Stomach (tissue), 4 donors: ENCODE data around the gene ZFHX3.

Source experiments
- CTCF ChIP-seq, 7 experiments: fragments of 450-650 bp in 4 of 7; fragments of 200-600 bp in 3 of 7; sonication (generic) in 3 of 7; IDR thresholded peaks; one replicate each; pipeline ENCODE4 v1.5.1; 2016 to 2019; ENCODE audit warnings: antibody characterized with exemption in 7 of 7, control low read depth in 2 of 7, mild to moderate bottlenecking in 1 of 7
- EP300 ChIP-seq: sonication (generic); formaldehyde crosslinking; IDR thresholded peaks from one replicate; pipeline ENCODE4 v1.6.1; 2017; ENCODE audit warnings: antibody characterized with exemption
- POLR2A ChIP-seq, 4 donors: fragments of 450-650 bp; IDR thresholded peaks; one replicate each; pipeline ENCODE4 v1.6.1; 2016; ENCODE audit warnings: antibody characterized with exemption in 4 of 4, control low read depth in 2 of 4, mild to moderate bottlenecking in 1 of 4, moderate library complexity in 1 of 4

DNA sequence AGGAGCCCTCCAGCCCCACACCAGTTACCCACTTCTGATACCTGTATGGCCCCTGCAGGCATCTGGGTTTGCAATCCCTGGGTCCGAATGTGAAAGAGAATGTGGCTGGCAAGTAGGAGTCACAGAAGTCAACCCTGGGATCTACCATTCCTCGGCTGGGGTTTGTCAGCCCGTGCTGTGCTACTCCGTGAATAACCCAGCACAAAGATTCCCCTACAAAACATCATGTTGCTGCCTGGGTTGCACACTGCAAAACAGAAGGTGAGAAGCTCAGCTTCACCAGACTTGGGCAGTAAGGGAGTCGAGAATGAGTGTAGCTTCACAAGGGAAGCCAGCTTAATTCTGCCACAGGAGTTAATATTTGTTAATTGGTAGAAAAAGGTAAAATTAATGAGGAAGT is 137.1 kb downstream of the ZFHX3 start:
- no peak for TF ChIP-seq POLR2A (IDR thresholded peaks at IDR 0.05)
- TF ChIP-seq CTCF (IDR thresholded peaks at IDR 0.05) = no peak
- TF ChIP-seq EP300 = no peak
